ENCODE measurements around the gene AFAP1L2. TPM values are rescaled to one million over a fixed set of nuclear protein-coding genes. Genes with fewer than 3 reads are reported as not detected.

AFAP1L2 gene
- total and polyA plus RNA-seq, 9 of the 15 experiments (the other 6 are each of a cell fraction or from before 2014, with no cell fraction given) = 0.07 TPM; not detected in 8

DNA sequence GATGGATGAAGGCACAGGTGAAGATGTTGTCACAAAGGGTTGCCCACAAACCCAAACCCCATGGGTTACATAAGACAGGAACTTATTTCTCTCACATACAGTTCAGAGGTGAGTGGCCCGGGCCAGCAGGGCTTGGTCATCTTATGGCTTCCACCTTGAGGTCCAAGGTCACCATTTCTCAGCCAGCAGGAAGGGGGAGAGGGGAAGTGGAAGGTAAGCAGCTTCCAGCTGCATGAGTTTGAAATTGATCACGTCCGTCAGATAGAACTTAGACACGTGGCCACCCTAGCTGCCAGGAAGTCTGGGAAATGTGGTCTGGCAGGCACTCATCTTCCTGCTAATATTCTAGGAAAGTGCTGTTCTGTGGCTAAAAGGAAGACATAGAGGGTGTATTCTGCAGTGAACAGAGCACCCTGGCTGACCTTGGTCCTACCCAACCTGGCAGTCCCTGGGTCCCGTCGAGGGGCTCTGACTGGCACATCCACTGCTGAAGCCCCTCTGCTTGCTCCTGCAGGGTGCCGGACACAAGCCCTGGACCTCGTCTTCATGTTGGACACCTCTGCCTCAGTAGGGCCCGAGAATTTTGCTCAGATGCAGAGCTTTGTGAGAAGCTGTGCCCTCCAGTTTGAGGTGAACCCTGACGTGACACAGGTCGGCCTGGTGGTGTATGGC is 115.7 kb downstream of the AFAP1L2 start (continued):
- no peak for TF ChIP-seq PHF20 (IDR thresholded peaks at IDR 0.05; ENCODE audit: partially characterized antibody)
- TF ChIP-seq GABPB2 (CRISPR knock-in tag; conservative IDR thresholded peaks at IDR 0.05) = no peak
- TF ChIP-seq CGGBP1 (CRISPR knock-in tag; IDR thresholded peaks at IDR 0.05) = no peak
- TF ChIP-seq XRCC5 (IDR thresholded peaks at IDR 0.05; ENCODE audit: low read depth, low read length) = no peak

- Histone ChIP-seq H3K4me2 (ENCODE audit: insufficient read depth, low read length) (no peak overlapping the region), H2AFZ (ENCODE audit: low read depth, low read length) (no peak overlapping the region), H3K79me2 (ENCODE audit: control insufficient read depth, insufficient read depth, low read length) (no peaks in the 10 kb centered on the region), H3K9me1 (ENCODE audit: control insufficient read depth, insufficient read depth, low read length) (no peaks in the 10 kb centered on the region), H3K9me3 (replicated peaks; ENCODE audit: control insufficient read depth, insufficient read depth, low read depth, low read length) (no peaks in the 10 kb centered on the region), H3K36me3 (ENCODE audit: control insufficient read depth, insufficient read depth, low read length) (no peaks in the 10 kb centered on the region), H3K9ac (ENCODE audit: insufficient read depth in 1 of 2, low read depth in 2 of 2, low read length in 2 of 2) (no peak overlapping the region), H4K20me1 (replicated peaks; ENCODE audit: control insufficient read depth, insufficient read depth, low read length) (no peaks in the 10 kb centered on the region), H3K4me3 (no peak overlapping the region), H3K27me3 (ENCODE audit: control insufficient read depth in 2 of 2, insufficient read depth in 2 of 2, low read length in 2 of 2) (peaks cover 0 to 48% of the 10 kb centered on the region in 2 experiments; a peak in 3 of 5 replicates), H3K27ac (ENCODE audit: extremely low read depth, low read depth, low read length) (no peak overlapping the region), H3K4me1 (replicated peaks in 1 of 2; ENCODE audit: control insufficient read depth in 2 of 2, insufficient read depth in 2 of 2, low read length in 2 of 2) (peaks cover 0 to 6% of the 10 kb centered on the region in 2 experiments; a peak in 2 of 5 replicates)
- ChIA-PET POLR2A (no interaction called here), CTCF (ENCODE audit: low intra/inter-chr PET ratio) (no interaction called here)
- FAIRE-seq (no peak), DNase-seq (ENCODE audit: extremely low read depth in 1 of 4, low spot score in 3 of 4) (no peak), ATAC-seq (no peak)
- BruUV-seq (replicated peaks) = no TSS peak
- WGBS (ENCODE audit: insufficient coverage, low coverage, missing lambda C conversion rate) = 1% methylated on average over 8 of the region's 8 CpGs
- in situ Hi-C loops (cut with MboI) (no loop called here), intact Hi-C loops (cut with micrococcal nuclease) (no loop called here)
- TF ChIP-seq, protein P1, sequence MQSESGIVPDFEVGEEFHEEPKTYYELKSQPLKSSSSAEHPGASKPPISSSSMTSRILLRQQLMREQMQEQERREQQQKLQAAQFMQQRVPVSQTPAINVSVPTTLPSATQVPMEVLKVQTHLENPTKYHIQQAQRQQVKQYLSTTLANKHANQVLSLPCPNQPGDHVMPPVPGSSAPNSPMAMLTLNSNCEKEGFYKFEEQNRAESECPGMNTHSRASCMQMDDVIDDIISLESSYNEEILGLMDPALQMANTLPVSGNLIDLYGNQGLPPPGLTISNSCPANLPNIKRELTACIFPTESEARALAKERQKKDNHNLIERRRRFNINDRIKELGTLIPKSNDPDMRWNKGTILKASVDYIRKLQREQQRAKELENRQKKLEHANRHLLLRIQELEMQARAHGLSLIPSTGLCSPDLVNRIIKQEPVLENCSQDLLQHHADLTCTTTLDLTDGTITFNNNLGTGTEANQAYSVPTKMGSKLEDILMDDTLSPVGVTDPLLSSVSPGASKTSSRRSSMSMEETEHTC (IDR thresholded peaks at IDR 0.05) = no peak
- TF ChIP-seq TFAP4 (CRISPR knock-in tag; IDR thresholded peaks at IDR 0.05; ENCODE audit: borderline replicate concordance) = no peak
- no peak for TF ChIP-seq NKRF (IDR thresholded peaks at IDR 0.05; ENCODE audit: borderline replicate concordance)
- TF ChIP-seq DDX20 (tag; IDR thresholded peaks at IDR 0.05; ENCODE audit: low read depth) = no peak
- no peak for TF ChIP-seq SMAD3 (CRISPR knock-in tag; conservative IDR thresholded peaks at IDR 0.05)
- no peak for TF ChIP-seq KLF10 (CRISPR knock-in tag; IDR thresholded peaks at IDR 0.05)
- TF ChIP-seq ZNF507 (tag; conservative IDR thresholded peaks at IDR 0.05) = no peak
- TF ChIP-seq ETV1 (tag; conservative IDR thresholded peaks at IDR 0.05; ENCODE audit: low read depth) = no peak
- no peak for TF ChIP-seq NR3C1 (CRISPR knock-in tag; IDR thresholded peaks at IDR 0.05)
Observed at GRCh38 chr10:114286921-114287320, 117.4 kb downstream of the AFAP1L2 start.

Measured in K562 (cell line).